GM23338 (cell line): ENCODE measurements around the gene SRGAP2C. TPM values are rescaled to one million over a fixed set of nuclear protein-coding genes. Genes with fewer than 3 reads are reported as not detected.

Experiments used
- ATAC-seq: fragments of 200-7000 bp; cut with Tn5 transposase; 3 replicates; pipeline ENCODE4 v1.9.1; 2020
- DNase-seq: peaks from one replicate; pipeline ENCODE4 v3.0.0-alpha.2; 2015; ENCODE audit warnings: low spot score
- H2AFZ ChIP-seq: fragments of 200-600 bp; sonication (generic); 2 replicates; pipeline ENCODE4 v1.8.0; 2016; ENCODE audit warnings: antibody characterized with exemption, mild to moderate bottlenecking, moderate library complexity
- H3F3A ChIP-seq: fragments of 200-600 bp; sonication (generic); replicated peaks from 2 replicates; pipeline ENCODE4 v1.8.0; 2017; ENCODE audit warnings: antibody characterized with exemption, mixed run types, low read depth
- H3K27ac ChIP-seq: fragments of 200-600 bp; sonication (generic); 2 replicates; pipeline ENCODE4 v1.6.1; 2016; ENCODE audit warnings: low read depth
- H3K27me3 ChIP-seq: fragments of 200-600 bp; sonication (generic); 2 replicates; pipeline ENCODE4 v1.8.0; 2016; ENCODE audit warnings: mild to moderate bottlenecking, mixed run types, moderate library complexity; ENCODE audit not compliant: insufficient read depth
- H3K36me3 ChIP-seq: fragments of 200-600 bp; sonication (generic); 2 replicates; pipeline ENCODE4 v1.8.0; 2016; ENCODE audit warnings: mild to moderate bottlenecking; ENCODE audit not compliant: insufficient read depth
- H3K4me1 ChIP-seq: fragments of 200-600 bp; sonication (generic); 2 replicates; pipeline ENCODE4 v1.8.0; 2016; ENCODE audit warnings: mild to moderate bottlenecking, moderate library complexity; ENCODE audit not compliant: insufficient read depth
- H3K4me2 ChIP-seq: fragments of 200-600 bp; sonication (generic); 2 replicates; pipeline ENCODE4 v1.7.1; 2017; ENCODE audit warnings: mixed run types
- H3K4me3 ChIP-seq: fragments of 200-600 bp; sonication (generic); 2 replicates; pipeline ENCODE4 v1.6.1; 2016; ENCODE audit warnings: mixed run types
- H3K79me2 ChIP-seq: fragments of 200-600 bp; sonication (generic); replicated peaks from 2 replicates; pipeline ENCODE4 v1.8.0; 2017; ENCODE audit warnings: mild to moderate bottlenecking; ENCODE audit not compliant: insufficient read depth
- H3K9me2 ChIP-seq: fragments of 200-600 bp; sonication (generic); 2 replicates; pipeline ENCODE4 v1.8.0; 2017; ENCODE audit not compliant: insufficient read depth
- H4K20me1 ChIP-seq: fragments of 200-600 bp; sonication (generic); replicated peaks from 2 replicates; pipeline ENCODE4 v1.8.0; 2017; ENCODE audit warnings: mild to moderate bottlenecking; ENCODE audit not compliant: insufficient read depth
- H3K27ac Mint-ChIP-seq: 2 replicates; pipeline ENCODE4 v1.8.0; 2020; ENCODE audit warnings: inconsistent platforms, mild to moderate bottlenecking, moderate library complexity, mixed read lengths
- H3K27me3 Mint-ChIP-seq: 3 replicates; pipeline ENCODE4 v1.8.0; 2022; ENCODE audit warnings: low read depth, mild to moderate bottlenecking, moderate library complexity, mixed read lengths, inconsistent platforms; ENCODE audit not compliant: insufficient read depth, poor library complexity
- H3K36me3 Mint-ChIP-seq: 3 replicates; pipeline ENCODE4 v1.8.0; 2021; ENCODE audit warnings: low read depth, mild to moderate bottlenecking, inconsistent platforms, moderate library complexity, mixed read lengths
- H3K4me1 Mint-ChIP-seq: 3 replicates; pipeline ENCODE4 v1.8.0; 2020; ENCODE audit warnings: mild to moderate bottlenecking, inconsistent platforms, mixed read lengths
- H3K4me3 Mint-ChIP-seq: 3 replicates; pipeline ENCODE4 v1.8.0; 2021; ENCODE audit warnings: moderate library complexity, mild to moderate bottlenecking, inconsistent platforms, mixed read lengths
- H3K9me3 Mint-ChIP-seq: 3 replicates; pipeline ENCODE4 v1.8.0; 2020; ENCODE audit warnings: moderate library complexity, mild to moderate bottlenecking, inconsistent platforms, mixed read lengths
- CREB1 ChIP-seq: fragments of 250-450 bp; sonication (Bioruptor Pico); IDR thresholded peaks from 2 replicates; pipeline ENCODE4 v1.5.0; 2020; ENCODE audit warnings: low read depth, mild to moderate bottlenecking, moderate library complexity
- CTCF ChIP-seq, 2 experiments: fragments of 200-600 bp in 1 of 2; sonication (generic) in 1 of 2; conservative IDR thresholded peaks; 2 replicates each; pipeline versions ENCODE4 v1.5.1 to v1.6.1; 2016 to 2017; ENCODE audit warnings: antibody characterized with exemption in 2 of 2, low read depth in 2 of 2, mild to moderate bottlenecking in 2 of 2, moderate library complexity in 1 of 2
- EZH2 ChIP-seq: fragments of 200-600 bp; sonication (generic); IDR thresholded peaks from one replicate; pipeline ENCODE4 v1.8.0; 2017; ENCODE audit warnings: antibody characterized with exemption, mild to moderate bottlenecking, low read depth; ENCODE audit not compliant: unreplicated experiment
- EZH2phosphoT487 ChIP-seq: fragments of 200-600 bp; sonication (generic); IDR thresholded peaks from one replicate; pipeline ENCODE4 v1.8.1; 2018; ENCODE audit warnings: antibody characterized with exemption; ENCODE audit not compliant: unreplicated experiment
- JUNB ChIP-seq: IDR thresholded peaks from one replicate; pipeline ENCODE4 v1.6.1; 2016; ENCODE audit warnings: antibody characterized with exemption; ENCODE audit not compliant: unreplicated experiment
- NANOG ChIP-seq: IDR thresholded peaks from 2 replicates; pipeline ENCODE4 v1.6.1; 2016; ENCODE audit warnings: antibody characterized with exemption, borderline replicate concordance
- POLR2AphosphoS5 ChIP-seq: IDR thresholded peaks from 2 replicates; pipeline ENCODE4 v1.6.1; 2016; ENCODE audit warnings: antibody characterized with exemption, low read depth
- REST ChIP-seq: IDR thresholded peaks from one replicate; pipeline ENCODE4 v1.6.1; 2018; ENCODE audit warnings: antibody characterized with exemption; ENCODE audit not compliant: unreplicated experiment
- STAT1 ChIP-seq: IDR thresholded peaks from one replicate; pipeline ENCODE4 v1.6.1; 2016; ENCODE audit warnings: antibody characterized with exemption; ENCODE audit not compliant: unreplicated experiment
- ZNF114 ChIP-seq: fragments of 250-450 bp; sonication (Bioruptor Pico); IDR thresholded peaks from 2 replicates; pipeline ENCODE4 v1.5.0; 2020; ENCODE audit warnings: mild to moderate bottlenecking, moderate library complexity
- ZNF331 ChIP-seq: fragments of 250-450 bp; sonication (Bioruptor Pico); IDR thresholded peaks from 2 replicates; pipeline ENCODE4 v1.5.0; 2020; ENCODE audit warnings: low read depth, mild to moderate bottlenecking, moderate library complexity
- polyA plus RNA-seq: library from polyadenylated mRNA; unstranded; fragments of >200 nt; fragmentation: Nextera tagmentation; extraction: Ambion mirVana; gene quantifications from 2 replicates; pipeline ENCODE4 v1.2.1, GENCODE V29; 2016
- total RNA-seq: library from RNA; depleted of rRNA; stranded (reverse); fragments of >200 nt; shearing (Covaris generic); gene quantifications from 2 replicates; pipeline ENCODE4 v1.2.3, GENCODE V29; 2014

Gene SRGAP2C
- total and polyA plus RNA-seq, 2 experiments from 2014 or later: 18.0 to 20.4 TPM

- TF ChIP-seq CTCF (conservative IDR thresholded peaks at IDR 0.05; ENCODE audit: low read depth in 2 of 2) (no peak), EZH2phosphoT487 (no peak), CREB1 (no peak)
These were observed 223.6 kb downstream of the SRGAP2C start (continued) for GRCh38 chr1:121408354-121408753.

- H2AFZ ChIP-seq: no peak overlapping the region
- H3K27me3 ChIP-seq: no peaks in the 10 kb centered on the region
- no peaks in the 10 kb centered on the region for H3K9me2 ChIP-seq
- H3F3A ChIP-seq: no peaks in the 10 kb centered on the region
- 0 out of 2 replicates have a peak overlapping the region, but pooled peaks have one; percentile 27 for H3K27ac Mint-ChIP-seq
- no peak overlapping the region for H3K4me3 ChIP-seq
- H3K4me3 Mint-ChIP-seq: no peak overlapping the region
- ATAC-seq (no peak), DNase-seq (no peak)
- peaks cover 2% of the 10 kb centered on the region for H3K27me3 Mint-ChIP-seq
- peaks cover 4% of the 10 kb centered on the region; the same call in 1 of the 2 replicates for H3K4me1 ChIP-seq
- H3K36me3 ChIP-seq: no peaks in the 10 kb centered on the region
- no peaks in the 10 kb centered on the region for H3K36me3 Mint-ChIP-seq
- no peaks in the 10 kb centered on the region; the same call in 2 of the 3 replicates for H3K9me3 Mint-ChIP-seq
- H4K20me1 ChIP-seq: no peaks in the 10 kb centered on the region
- H3K4me2 ChIP-seq: no peak overlapping the region
- peaks cover 7% of the 10 kb centered on the region; the same call in 2 of the 3 replicates for H3K4me1 Mint-ChIP-seq
- no peaks in the 10 kb centered on the region for H3K79me2 ChIP-seq
- TF ChIP-seq STAT1 (no peak), POLR2AphosphoS5 (no peak), CREB1 (no peak)
- no peak overlapping the region for H3K27ac ChIP-seq
These were observed 229.0 kb downstream of the SRGAP2C start for GRCh38 chr1:121413821-121414220.

GRCh38 chr1:121414905-121415304, 230.1 kb downstream of the SRGAP2C start:
- H3K4me3 Mint-ChIP-seq: no peak overlapping the region
- no peak for TF ChIP-seq ZNF114 (CRISPR knock-in tag)
- TF ChIP-seq REST: no peak
- no peak for TF ChIP-seq JUNB
- no peak for TF ChIP-seq CREB1
- no peak for TF ChIP-seq POLR2AphosphoS5
- no peak for TF ChIP-seq NANOG
- TF ChIP-seq CTCF (conservative IDR thresholded peaks at IDR 0.05; ENCODE audit: low read depth in 2 of 2): no peak
- no peak for TF ChIP-seq ZNF331 (CRISPR knock-in tag)
- no peak for TF ChIP-seq EZH2phosphoT487
- TF ChIP-seq STAT1: no peak
- TF ChIP-seq EZH2: no peak
- Histone ChIP-seq H4K20me1 (no peaks in the 10 kb centered on the region), H2AFZ (no peak overlapping the region), H3K27me3 (no peaks in the 10 kb centered on the region), H3F3A (no peaks in the 10 kb centered on the region), H3K79me2 (no peaks in the 10 kb centered on the region), H3K9me2 (no peaks in the 10 kb centered on the region), H3K4me2 (no peak overlapping the region), H3K4me3 (no peak overlapping the region), H3K36me3 (no peaks in the 10 kb centered on the region), H3K27ac (no peak overlapping the region), H3K4me1 (peaks cover 7% of the 10 kb centered on the region)
- peaks cover 2% of the 10 kb centered on the region for H3K27me3 Mint-ChIP-seq
- no peaks in the 10 kb centered on the region for H3K36me3 Mint-ChIP-seq
- no peak overlapping the region for H3K27ac Mint-ChIP-seq
- DNase-seq (no peak), ATAC-seq (no peak)
- peaks cover 13% of the 10 kb centered on the region for H3K4me1 Mint-ChIP-seq
- no peaks in the 10 kb centered on the region; the same call in 2 of the 3 replicates for H3K9me3 Mint-ChIP-seq
